Smooth muscle cell of the coronary artery (primary cell): Measurements from ENCODE around the gene IRF2BPL. TPM values are rescaled to one million over a fixed set of nuclear protein-coding genes. Genes with fewer than 3 reads are reported as not detected.

Experiments
- total RNA-seq: library from RNA; depleted of rRNA; stranded (reverse); fragments of >200 nt; gene quantifications from 2 replicates; pipeline ENCODE4 v1.2.3, GENCODE V29; 2014; ENCODE audit warnings: low replicate concordance

The IRF2BPL gene
- total RNA-seq: 19.2 and 25.9 TPM in 2 replicates

GRCh38 chr14:77028384-77029231 lies at the start of gene IRF2BPL:
IRF2BPL (minus strand) TSS chr14:77028708; CDS start chr14:77027792, 916 bp downstream.

Other genes with a start within 250 kb of the IRF2BPL start
- gene ANGEL1, start 215.8 kb downstream of the IRF2BPL start, total RNA-seq: 3.9 and 4.9 TPM in 2 replicates
- gene LRRC74A, start 202.3 kb downstream of the IRF2BPL start, total RNA-seq: not detected in 2 replicates
- 7.2 and 8.3 TPM in 2 replicates for gene CIPC, start 69.5 kb upstream of the IRF2BPL start, total RNA-seq
- gene ZDHHC22, start 113.1 kb upstream of the IRF2BPL start, total RNA-seq: not detected in 2 replicates
- gene TMEM63C, start 153.1 kb upstream of the IRF2BPL start, total RNA-seq: 2.0 TPM in 1 of 2 replicates, not detected in the other
- gene NGB, start 242.5 kb upstream of the IRF2BPL start, total RNA-seq: not detected in 2 replicates